Measurements from ENCODE around the gene CFAP100.

GRCh38 chr3:126460381-126460780 lies 65.7 kb downstream of the CFAP100 start:
- TF ChIP-seq POLR2AphosphoS5 (IDR thresholded peaks at IDR 0.05; ENCODE audit: low read depth, low read length) (0 out of 2 replicates have a peak, but pooled peaks have one; percentile 25), TAF1 (IDR thresholded peaks at IDR 0.05; ENCODE audit: borderline replicate concordance, low read depth, low read length) (no peak)

Measured in GM12892 (cell line).